ENCODE measurements around the gene RCSD1. TPM values are rescaled to one million over a fixed set of nuclear protein-coding genes. Genes with fewer than 3 reads are reported as not detected.
"Not testable (repeated sequence)": the region's sequence is repeated elsewhere in the genome, so short reads cannot be mapped to it uniquely, and the experiment has no call there.

The RCSD1 gene
- total RNA-seq, 1 donor from 2014 or later, result under 0.01 TPM

DNA sequence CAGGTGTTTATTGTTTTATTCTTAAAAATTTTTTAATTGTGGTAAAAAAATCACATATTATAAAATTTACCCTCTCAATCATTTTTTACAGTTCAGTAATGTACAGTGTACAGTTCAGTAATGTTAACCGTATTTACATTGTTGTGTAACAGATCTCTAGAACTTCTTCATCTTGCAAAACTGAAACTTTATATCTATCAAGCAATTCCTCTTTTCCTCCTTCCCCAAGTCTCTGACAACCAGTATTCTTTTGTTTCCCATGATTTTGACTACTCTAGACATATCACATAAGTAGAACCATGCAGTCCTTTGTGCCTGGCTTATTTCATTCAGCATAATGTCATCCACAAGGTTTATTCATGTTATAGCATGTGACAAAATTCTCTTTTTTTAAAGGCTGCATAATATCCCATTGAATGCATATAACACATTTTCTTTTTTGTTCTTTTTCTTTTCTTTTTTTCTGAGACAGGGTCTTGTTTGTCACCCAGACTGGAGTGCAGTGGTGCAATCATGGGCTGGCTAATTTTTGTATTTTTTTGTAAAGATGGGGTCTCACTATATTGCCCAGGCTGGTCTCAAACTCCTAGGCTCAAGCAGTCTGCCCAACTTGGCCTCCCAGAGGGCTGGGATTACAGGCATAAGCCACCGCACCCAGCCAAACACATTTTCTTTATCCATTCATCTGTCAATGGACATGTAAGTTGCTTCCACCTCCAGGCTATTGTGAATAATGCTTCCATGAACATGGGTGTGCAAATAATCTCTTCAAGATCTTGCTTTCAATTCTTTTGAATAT is 17.2 kb upstream of the RCSD1 start:
- DNase-seq (ENCODE audit: low read depth) (no peak), FAIRE-seq (no peak)
- H3K4me3 ChIP-seq (ENCODE audit: low read depth, low read length), result no peak overlapping the region
- TF ChIP-seq, protein P1, sequence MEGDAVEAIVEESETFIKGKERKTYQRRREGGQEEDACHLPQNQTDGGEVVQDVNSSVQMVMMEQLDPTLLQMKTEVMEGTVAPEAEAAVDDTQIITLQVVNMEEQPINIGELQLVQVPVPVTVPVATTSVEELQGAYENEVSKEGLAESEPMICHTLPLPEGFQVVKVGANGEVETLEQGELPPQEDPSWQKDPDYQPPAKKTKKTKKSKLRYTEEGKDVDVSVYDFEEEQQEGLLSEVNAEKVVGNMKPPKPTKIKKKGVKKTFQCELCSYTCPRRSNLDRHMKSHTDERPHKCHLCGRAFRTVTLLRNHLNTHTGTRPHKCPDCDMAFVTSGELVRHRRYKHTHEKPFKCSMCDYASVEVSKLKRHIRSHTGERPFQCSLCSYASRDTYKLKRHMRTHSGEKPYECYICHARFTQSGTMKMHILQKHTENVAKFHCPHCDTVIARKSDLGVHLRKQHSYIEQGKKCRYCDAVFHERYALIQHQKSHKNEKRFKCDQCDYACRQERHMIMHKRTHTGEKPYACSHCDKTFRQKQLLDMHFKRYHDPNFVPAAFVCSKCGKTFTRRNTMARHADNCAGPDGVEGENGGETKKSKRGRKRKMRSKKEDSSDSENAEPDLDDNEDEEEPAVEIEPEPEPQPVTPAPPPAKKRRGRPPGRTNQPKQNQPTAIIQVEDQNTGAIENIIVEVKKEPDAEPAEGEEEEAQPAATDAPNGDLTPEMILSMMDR (IDR thresholded peaks at IDR 0.05; ENCODE audit: insufficient read depth, low read length, severe bottlenecking), result no peak
- no peaks in the 10 kb centered on the region for H3K36me3 ChIP-seq (ENCODE audit: control insufficient read depth, insufficient read depth, low read length)
- no peaks in the 10 kb centered on the region for H3K27me3 ChIP-seq (ENCODE audit: control insufficient read depth, insufficient read depth, low read length)

DNA sequence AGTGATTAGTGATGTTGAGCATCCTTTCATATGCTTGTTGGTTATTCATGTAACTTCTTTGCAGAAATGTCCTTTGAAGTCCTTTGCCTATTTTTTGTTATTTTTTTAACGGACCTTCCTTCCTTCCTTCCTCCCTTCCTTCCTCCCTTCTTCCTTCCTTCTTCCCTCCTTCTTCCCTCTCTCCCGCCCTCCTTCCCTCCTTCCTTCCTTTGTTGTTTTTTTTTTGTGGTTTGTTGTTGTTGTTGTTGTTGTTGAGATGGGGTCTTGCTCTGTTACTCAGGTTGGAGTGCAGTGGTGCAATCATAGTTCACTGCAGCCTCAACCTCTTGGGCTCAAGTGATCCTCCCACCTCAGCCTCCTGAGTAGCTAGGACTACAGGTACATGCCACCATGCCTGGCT is 16.0 kb upstream of the RCSD1 start:
- not testable (repeated sequence) for H3K36me3 ChIP-seq (ENCODE audit: control insufficient read depth, insufficient read depth, low read length); FAIRE-seq; DNase-seq (ENCODE audit: low read depth); H3K4me3 ChIP-seq (ENCODE audit: low read depth, low read length); H3K27me3 ChIP-seq (ENCODE audit: control insufficient read depth, insufficient read depth, low read length)

DNA sequence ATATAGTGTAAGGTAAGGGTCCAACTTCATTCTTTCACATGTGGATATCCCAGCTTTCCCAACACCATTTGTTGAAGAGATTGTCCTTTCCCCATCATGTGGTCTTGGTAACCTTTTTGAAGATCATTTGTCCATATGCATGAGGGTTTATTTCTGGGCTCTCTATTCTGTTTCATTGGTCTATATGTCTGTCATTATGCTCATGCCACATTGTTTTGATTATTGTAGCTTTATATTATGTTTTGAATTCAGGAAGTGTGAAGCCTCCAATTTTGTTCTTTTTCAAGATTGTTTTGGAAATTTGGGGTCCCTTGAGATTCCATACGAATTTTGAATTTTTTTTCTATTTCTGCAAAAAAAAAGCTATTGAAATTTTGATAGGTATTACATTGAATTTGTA is 15.2 kb upstream of the RCSD1 start:
- Histone ChIP-seq H3K36me3 (ENCODE audit: control insufficient read depth, insufficient read depth, low read length) (no peaks in the 10 kb centered on the region), H3K27me3 (ENCODE audit: control insufficient read depth, insufficient read depth, low read length) (no peaks in the 10 kb centered on the region), H3K4me3 (ENCODE audit: low read depth, low read length) (no peak overlapping the region)
- FAIRE-seq, result no peak
- TF ChIP-seq, protein P1 (IDR thresholded peaks at IDR 0.05; ENCODE audit: insufficient read depth, low read length, severe bottlenecking), result no peak
- DNase-seq (ENCODE audit: low read depth), result no peak

DNA sequence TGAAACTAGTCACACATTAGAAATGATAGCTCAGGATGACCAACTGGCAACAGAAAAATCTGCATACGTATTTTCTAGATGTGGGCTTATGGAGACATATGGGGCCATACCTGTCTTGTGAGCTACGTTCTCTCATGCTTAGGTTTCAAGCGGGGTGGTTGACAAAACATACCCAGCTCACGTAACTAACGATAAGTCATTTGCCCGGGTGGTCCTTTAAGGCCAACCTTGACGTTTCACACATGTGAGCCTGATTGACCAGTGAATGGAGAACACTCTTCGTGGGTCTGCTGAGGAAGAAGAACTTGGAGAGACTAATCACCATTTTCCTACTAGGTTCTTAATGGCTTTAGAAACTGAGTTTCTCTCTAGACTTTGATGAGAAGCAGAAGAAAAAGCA is 13.5 kb upstream of the RCSD1 start:
- TF ChIP-seq, protein P1 (IDR thresholded peaks at IDR 0.05; ENCODE audit: insufficient read depth, low read length, severe bottlenecking), result no peak

DNA sequence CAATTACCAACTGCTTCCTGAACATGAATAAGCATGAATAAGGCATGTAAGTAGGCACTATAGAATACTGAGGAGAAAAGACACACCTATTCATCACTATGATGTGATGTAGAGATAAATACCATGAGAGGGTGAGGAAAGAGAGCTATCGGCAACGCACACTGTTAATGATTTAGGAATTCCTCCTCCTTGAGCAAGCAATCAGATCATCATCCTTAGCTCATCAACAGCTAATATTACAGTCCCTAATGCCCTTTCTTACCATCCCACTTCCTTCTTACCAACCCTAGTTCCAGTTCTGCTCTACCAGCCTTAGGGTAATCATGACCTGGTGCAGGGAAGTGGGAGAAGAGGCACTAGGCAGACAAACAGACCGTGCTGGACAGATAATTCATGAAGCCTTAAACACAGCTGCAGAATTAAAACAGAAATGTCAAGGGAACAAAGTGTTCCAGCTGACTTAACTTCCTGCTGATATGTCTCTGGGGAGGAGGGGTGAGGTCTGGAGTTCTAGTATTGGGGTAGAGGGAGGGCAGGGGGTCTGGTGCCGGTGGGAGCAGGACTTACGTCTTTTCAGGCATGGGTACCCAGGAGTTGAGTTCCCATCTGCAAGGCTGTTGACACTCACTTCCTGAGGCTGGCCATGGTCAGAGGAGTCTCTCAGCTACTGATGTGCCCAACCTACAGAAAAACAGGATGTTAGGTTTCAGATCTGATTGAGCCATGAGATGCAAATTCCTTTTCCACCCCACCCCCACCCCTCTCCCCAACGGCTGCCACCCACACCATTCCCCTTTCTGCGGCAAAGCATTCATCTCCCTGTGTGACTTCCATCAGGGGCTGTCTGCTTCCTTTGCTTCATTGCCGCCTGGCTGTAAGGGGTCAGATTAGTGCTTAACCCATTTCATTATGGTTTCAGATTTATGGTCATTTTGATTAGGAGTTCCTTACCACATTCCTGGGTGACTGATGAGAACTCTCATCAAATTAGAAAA is 12.6 kb upstream of the RCSD1 start:
- FAIRE-seq (no peak), DNase-seq (ENCODE audit: low read depth) (peak; percentile 97)
- Histone ChIP-seq H3K36me3 (ENCODE audit: control insufficient read depth, insufficient read depth, low read length) (no peaks in the 10 kb centered on the region), H3K4me3 (ENCODE audit: low read depth, low read length) (no peak overlapping the region), H3K27me3 (ENCODE audit: control insufficient read depth, insufficient read depth, low read length) (no peaks in the 10 kb centered on the region)
- TF ChIP-seq, protein P1 (IDR thresholded peaks at IDR 0.05; ENCODE audit: insufficient read depth, low read length, severe bottlenecking), result no peak

More for the DNA sequence above, 13.5 kb upstream of the RCSD1 start:
- FAIRE-seq (no peak), DNase-seq (ENCODE audit: low read depth) (no peak)
- no peaks in the 10 kb centered on the region for H3K36me3 ChIP-seq (ENCODE audit: control insufficient read depth, insufficient read depth, low read length)
- no peak overlapping the region for H3K4me3 ChIP-seq (ENCODE audit: low read depth, low read length)
- H3K27me3 ChIP-seq (ENCODE audit: control insufficient read depth, insufficient read depth, low read length), result no peaks in the 10 kb centered on the region

DNA sequence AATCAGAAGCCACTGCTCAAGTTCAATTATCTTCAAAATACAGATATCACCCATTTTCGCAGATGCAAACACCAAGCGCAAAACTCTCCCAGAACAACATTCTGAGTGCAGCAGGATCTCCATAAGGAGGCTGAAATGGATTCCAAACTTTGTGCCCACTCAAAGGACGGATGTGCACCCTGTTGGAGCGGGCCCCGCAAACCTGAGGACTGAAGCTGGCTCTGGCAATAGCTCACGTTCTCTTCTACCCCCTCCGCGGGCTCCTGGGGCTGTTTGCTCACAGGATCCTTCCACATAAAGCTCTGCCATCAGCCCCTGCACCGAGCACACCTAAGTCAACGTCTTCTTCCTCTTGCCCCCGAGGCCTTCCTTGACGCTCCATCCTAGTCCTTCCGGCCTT is 11.7 kb upstream of the RCSD1 start:
- no peak for DNase-seq (ENCODE audit: low read depth)
- no peaks in the 10 kb centered on the region for H3K36me3 ChIP-seq (ENCODE audit: control insufficient read depth, insufficient read depth, low read length)
- no peaks in the 10 kb centered on the region for H3K27me3 ChIP-seq (ENCODE audit: control insufficient read depth, insufficient read depth, low read length)
- TF ChIP-seq, protein P1 (IDR thresholded peaks at IDR 0.05; ENCODE audit: insufficient read depth, low read length, severe bottlenecking), result no peak
- no peak for FAIRE-seq
- H3K4me3 ChIP-seq (ENCODE audit: low read depth, low read length), result no peak overlapping the region
